Fibroblast of villous mesenchyme (primary cell): ENCODE measurements around the gene TRIM29. TPM values are rescaled to one million over a fixed set of nuclear protein-coding genes. Genes with fewer than 3 reads are reported as not detected.
"Not testable (repeated sequence)": the region's sequence is repeated elsewhere in the genome, so short reads cannot be mapped to it uniquely, and the experiment has no call there.

ENCODE experiments used
- DNase-seq: peaks from one replicate; pipeline ENCODE4 v3.0.0-alpha.2; 2010; ENCODE audit warnings: low read depth
- H3K4me3 ChIP-seq: 2 replicates; pipeline ENCODE4 v1.5.1; 2011; ENCODE audit warnings: low read depth, mild to moderate bottlenecking, low read length
- CTCF ChIP-seq: IDR thresholded peaks from 2 replicates; pipeline ENCODE4 v1.5.1; 2012; ENCODE audit warnings: low read depth, mild to moderate bottlenecking, low read length; ENCODE audit not compliant: insufficient read depth
- total RNA-seq: library from RNA; depleted of rRNA; stranded (reverse); fragments of >200 nt; gene quantifications from 2 replicates; pipeline ENCODE4 v1.2.3, GENCODE V29; 2012

Gene TRIM29
- total RNA-seq, 1 donor = 0.86 TPM

- H3K4me3 ChIP-seq = no peak overlapping the region
- no peak for TF ChIP-seq CTCF
- DNase-seq = no peak
These were observed 46.5 kb upstream of the TRIM29 start for GRCh38 chr11:120184371-120184945.

GRCh38 chr11:120183701-120184141 lies 45.8 kb upstream of the TRIM29 start:
- no peak overlapping the region for H3K4me3 ChIP-seq
- no peak for TF ChIP-seq CTCF
- DNase-seq = no peak

GRCh38 chr11:120182790-120183491 lies 45.0 kb upstream of the TRIM29 start:
- H3K4me3 ChIP-seq = no peak overlapping the region
- TF ChIP-seq CTCF = peak; percentile 54
- DNase-seq = no peak

- no peak for TF ChIP-seq CTCF
- H3K4me3 ChIP-seq = no peak overlapping the region
- no peak for DNase-seq
These were observed 44.5 kb upstream of the TRIM29 start for GRCh38 chr11:120182372-120182771.

- TF ChIP-seq CTCF = no peak
- no peak for DNase-seq
- no peak overlapping the region for H3K4me3 ChIP-seq
These were observed 43.6 kb upstream of the TRIM29 start for GRCh38 chr11:120181376-120181975.

GRCh38 chr11:120180551-120181232 lies 42.8 kb upstream of the TRIM29 start:
- no peak overlapping the region for H3K4me3 ChIP-seq
- peak; percentile 30 for DNase-seq
- TF ChIP-seq CTCF = peak; percentile 35

GRCh38 chr11:120180063-120180462 lies 42.1 kb upstream of the TRIM29 start:
- not testable (repeated sequence) for DNase-seq

More at GRCh38 chr11:120180063-120180462, 42.1 kb upstream of the TRIM29 start:
- not testable (repeated sequence) for H3K4me3 ChIP-seq
